ENCODE data around the gene GTPBP6.
"Not testable (repeated sequence)": the region's sequence is repeated elsewhere in the genome, so short reads cannot be mapped to it uniquely, and the experiment has no call there.

GTPBP6 gene

DNA sequence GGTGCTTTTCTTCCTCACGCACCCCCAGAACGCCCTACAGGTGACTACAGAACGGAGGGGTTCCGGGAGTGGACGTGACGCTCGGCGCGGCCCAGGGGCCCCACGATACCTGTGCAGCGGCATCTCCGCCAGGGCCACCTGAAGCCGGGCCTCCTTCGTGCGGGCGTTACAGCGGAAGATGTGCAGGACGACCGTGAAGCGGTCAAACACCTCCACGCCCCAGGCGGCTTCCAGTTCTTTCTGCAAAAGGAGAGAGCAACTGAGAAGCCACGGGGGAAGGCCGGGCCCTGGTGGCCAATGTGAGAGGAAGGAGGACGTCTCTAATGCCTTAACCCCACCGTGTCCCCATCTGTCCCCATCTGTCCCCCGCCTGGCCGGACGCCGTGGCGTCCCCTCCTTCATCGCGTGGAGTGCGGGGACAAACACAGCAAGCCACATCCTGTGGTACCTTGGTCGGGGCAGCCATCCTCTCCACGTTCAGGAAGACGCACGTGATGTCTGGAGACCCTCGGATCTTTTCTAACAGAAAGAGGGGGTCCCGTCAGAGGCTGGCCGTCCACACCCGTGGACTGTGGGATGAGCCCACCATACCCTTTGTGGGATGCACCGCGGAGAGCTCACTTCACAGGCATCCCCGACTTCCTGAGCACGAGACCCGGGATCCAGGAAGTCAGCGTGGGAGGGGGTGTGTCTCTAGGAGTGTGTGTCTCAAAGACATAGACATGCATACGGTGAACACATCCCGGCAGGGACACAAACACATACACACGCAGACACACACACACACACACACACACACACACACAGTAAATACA, 3.6 kb downstream of the GTPBP6 start:
- no peak for DNase-seq

DNA sequence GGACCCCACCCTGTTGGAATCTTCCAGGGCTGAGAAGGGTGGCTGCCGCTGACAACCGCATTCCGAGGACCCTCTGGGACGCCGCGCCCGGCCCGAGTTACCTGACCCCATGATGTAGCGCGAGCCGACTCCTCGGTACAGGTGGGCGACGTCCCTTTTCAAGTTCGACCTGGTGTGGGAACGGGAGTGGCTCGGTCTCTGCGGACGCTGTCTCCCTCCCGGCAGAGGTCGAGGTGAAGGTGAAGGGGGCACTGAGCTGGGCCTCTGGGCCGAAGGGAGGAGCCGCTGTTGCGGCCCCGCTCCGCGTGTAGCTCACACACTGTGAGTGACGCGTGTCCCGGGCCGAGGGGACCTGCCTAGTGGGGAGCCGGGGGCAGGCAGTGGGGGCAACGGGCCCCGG, 4.5 kb downstream of the GTPBP6 start:
- no peak for DNase-seq

DNA sequence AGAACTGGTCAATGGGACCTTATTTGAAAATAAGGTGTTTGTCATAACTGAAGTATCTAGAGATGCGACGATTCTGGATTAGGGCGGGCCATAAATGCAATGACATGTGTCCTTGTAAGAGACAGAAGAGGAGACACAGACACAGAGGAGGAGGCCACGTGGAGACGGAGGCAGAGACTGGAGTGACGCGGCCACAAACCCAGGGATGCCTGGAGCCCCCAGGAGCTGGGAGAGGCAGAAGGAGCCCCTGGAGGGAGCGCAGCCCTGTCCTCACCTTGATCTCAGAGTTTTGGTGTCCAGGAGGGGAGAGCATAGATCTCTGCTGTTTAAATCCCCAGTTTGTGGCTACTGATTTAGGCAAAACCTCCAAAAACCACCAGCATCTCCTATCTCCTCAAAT, 5.0 kb downstream of the GTPBP6 start:
- no peak for DNase-seq

DNA sequence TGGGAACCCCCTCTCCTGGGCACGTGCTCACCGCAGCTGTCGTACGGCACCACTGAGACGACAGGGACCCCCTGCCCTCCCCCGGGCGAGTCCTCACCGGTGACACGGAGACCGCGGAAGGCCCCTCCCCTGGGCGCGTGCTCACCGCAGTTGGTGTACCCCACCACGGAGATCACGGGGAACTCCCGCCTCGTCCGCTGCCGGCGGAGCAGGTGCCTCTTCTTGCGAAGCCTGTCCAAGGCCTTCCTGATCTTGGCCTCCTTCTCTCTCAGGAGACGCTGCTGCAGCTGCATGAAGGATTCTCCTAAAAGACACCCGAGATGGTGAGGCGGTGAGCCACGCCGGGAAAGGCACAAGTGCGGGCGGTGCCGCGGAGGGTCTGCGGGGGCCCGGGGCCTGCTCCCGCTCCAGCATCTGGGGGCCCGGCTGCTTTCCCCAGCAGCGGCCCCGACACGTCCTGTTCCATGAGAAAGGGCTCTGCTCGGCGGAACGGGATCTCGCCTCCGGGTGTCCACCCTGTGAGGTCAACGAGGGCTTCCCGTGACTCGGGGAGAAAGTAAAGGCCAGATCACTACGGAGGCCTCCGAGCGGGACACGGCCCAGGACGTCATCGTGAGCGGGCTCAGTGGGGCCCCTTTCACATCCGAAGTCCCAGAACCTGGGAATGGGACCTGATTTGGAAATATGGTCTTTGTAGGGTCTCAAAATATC, 5.8 kb downstream of the GTPBP6 start:
- DNase-seq, result no peak

DNA sequence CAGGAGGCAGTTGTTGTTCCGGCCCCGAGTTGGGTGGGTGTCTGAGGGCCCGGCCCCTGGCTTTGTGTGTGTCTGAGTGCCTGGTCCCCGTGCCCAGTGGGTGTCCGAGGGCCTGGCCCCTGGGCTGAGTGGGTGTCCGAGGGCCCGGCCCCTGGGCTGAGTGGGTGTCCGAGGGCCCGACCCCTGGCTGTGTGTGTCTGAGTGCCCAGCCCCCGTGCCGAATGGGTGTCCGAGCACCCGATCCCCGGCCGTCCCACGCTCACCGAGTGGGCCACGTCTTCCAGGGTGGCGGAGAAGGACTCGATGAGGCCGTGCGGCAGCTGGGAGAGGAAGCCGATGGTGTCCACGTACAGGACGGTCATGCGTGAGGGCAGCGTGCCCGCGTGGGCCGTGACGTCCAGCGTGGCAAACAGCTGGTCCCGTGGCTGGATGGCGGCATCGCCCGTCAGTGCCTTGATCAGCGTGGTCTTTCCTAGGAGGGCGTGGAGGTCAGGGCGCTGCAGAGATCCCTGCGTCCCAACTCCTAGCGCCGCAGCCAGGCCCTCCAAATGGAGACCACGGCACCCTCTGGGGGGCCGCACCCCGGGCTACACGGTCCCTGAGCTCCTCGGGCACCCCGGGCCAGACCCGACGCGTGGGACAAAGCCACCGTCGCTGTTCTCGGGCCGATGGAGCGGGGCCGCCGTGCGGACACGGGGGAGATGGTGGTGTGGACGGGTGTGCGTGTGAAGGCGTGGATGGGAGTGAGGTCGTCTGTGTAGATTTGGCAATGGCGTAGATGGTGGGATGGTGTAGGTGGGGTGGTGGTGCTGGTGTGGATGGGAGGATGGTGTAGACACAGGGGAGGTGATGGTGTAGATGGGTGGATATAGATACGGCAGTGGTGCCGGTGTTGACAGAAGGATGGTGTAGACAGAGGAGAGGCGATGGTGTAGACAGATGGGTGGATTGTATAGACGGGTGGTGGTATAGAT, 7.2 kb downstream of the GTPBP6 start:
- DNase-seq, result no peak

DNA sequence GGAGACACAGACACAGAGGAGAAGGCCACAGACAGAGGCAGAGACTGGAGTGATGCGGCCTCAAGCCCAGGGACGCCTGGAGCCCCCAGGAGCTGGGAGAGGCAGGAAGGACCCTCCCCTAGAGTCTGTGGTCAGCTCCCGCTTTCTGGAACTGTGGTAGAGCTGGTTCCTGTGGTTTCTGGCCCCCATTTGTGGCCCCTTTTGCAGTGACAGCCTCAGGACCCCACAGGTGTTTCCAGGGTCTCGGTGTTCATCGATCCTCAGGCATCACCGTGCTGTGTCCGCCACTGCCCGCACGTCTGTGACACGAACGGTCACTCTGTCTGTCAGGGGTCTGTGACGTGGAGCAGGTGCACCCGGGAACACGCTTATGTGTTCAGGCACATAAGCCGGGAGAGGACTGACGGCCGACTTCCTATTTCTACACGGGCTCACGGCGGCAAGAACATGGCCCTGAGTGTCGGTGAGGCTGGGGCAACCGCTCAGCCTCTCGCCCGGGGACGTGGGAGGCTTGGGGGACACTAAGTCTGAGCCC, 7.9 kb downstream of the GTPBP6 start:
- no peak for DNase-seq

DNA sequence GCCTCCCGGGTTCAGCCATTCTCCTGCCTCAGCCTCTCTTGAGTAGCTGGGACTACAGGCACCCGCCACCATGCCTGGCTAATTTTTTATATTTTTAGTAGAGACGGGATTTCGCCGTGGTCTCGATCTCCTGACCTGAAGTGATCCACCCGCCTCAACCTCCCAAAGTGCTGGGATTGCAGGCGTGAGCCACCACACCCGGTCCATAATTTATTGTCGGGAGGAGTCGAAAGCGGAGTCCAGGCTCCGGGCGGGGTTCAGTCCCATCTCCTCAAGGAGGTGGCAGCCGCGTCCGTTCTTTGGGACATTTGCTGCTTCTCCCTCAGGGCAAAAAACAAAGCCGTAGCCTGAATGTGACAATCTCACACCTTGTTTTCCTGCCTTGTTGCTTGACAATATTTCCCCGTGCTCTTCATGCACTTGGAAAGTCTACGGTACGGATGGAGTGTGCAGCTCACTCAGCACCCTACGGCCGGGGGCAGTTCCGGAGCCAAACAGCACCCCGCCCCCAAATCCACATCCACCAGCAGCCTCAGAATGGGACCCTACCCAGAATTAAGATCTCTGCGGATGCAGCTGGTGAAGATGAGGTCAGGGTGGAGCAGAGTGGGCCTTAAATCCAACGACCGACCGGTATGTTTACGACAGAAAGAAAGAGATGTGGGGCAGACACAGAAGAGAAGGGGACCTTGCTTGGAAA, 9.6 kb downstream of the GTPBP6 start:
- no peak for DNase-seq

DNA sequence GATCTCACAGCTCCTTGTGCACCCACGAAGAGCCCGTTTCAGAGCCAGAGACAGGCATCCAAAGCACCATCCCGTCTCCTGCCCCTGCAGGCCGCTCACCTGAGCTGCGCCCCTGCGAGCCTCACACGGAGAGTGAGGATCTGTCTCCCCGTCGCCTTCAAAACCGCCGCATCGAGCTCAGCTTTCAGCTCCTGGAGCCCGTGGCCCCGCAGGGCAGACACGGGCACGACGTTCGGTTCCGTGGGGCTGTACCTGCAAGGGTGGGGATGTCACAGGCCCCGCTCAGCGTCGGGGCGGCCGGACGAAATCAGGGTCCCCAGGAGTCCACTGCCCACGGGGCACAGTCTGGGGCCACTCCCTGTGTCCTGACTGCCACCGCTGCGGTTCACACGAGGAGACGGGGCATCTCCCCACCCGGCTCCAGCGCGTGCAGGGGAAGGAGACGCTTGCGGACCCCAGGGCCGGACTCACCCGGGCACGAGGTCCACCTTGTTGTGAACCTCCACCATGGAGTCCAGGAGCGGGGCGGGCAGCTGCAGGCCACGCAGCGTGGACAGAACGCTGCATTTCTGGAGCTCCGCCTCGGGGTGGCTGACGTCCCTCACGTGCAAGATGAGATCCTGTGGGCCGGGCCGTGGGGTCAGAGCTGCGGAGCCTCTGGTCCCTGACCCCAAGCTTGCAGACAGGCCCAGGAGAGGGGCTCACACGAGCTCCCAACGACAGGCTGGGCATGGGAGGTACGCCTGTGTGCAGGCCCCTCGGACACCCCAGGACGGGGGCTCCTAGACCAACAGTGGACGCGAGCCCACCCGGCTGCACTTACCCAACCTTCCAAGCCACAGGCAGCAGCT, 11.1 kb downstream of the GTPBP6 start:
- no peak for DNase-seq

DNA sequence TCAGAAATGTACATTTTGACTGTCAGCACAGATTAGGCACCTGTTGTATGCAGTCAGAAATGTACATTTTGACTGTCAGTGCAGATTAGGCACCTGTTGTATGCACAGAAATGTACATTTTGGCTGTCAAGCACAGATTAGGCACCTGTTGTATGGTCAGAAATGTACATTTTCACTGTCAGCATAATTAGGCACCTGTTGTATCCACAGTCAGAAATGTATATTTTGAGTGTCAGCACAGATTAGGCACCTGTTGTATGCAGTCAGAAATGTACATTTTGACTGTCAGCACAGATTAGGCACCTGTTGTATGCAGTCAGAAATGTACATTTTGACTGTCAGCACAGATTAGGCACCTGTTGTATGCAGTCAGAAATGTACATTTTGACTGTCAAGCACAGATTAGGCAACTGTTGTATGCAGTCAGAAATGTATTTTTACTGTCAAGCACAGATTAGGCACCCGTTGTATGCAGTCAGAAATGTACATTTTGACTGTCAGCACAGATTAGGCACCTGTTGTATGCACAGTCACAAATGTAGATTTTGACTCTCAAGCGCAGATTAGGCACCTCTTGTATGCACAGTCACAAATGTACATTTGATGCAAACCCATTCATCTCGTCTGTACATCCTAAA, 11.9 kb downstream of the GTPBP6 start:
- not testable (repeated sequence) for DNase-seq

DNA sequence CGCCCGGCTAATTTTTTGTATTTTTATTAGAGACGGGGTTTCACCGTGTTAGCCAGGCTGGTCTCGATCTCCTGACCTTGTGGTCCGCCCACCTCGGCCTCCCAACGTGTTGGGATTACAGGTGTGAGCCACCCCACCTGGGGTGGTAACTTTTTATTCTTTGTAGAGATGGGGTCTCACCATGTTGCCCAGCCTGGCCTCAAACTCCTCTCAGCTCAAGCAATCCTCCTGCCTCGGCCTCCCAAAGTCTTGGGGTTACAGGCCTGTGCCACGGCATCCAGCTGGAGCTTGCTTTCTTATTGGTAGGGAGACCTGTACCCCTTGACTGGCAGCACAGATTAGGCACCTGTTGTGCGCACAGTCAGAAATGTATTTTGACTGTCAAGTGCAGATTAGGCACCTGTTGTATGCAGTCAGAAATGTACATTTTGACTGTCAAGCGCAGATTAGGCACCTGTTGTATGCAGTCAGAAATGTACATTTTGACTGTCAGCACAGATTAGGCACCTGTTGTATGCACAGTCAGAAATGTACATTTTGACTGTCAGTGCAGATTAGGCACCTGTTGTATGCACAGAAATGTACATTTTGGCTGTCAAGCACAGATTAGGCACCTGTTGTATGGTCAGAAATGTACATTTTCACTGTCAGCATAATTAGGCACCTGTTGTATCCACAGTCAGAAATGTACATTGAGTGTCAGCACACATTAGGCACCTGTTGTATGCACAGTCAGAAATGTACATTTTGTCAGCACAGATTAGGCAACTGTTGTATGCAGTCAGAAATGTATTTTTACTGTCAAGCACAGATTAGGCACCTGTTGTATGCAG, 12.6 kb downstream of the GTPBP6 start:
- DNase-seq, result not testable (repeated sequence)

DNA sequence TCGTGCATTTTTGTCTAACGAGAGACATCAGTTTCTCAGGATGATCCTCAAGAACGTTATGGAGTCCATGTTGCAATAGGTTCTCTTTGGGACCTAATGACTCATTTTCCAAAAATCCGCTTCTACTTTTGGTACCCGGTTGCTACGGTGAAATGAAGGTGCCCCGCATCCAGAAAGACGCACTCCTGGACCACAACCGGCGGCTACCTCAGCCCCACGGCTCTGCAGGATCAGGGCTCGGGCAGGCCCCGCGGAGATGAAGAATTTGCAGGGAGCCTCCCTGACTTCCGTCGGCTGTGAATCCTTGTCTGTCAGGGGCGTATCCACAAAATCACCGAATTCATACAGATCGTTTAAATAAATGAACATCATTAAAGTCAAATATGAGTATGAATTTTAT, 15.6 kb downstream of the GTPBP6 start:
- DNase-seq, result no peak

DNA sequence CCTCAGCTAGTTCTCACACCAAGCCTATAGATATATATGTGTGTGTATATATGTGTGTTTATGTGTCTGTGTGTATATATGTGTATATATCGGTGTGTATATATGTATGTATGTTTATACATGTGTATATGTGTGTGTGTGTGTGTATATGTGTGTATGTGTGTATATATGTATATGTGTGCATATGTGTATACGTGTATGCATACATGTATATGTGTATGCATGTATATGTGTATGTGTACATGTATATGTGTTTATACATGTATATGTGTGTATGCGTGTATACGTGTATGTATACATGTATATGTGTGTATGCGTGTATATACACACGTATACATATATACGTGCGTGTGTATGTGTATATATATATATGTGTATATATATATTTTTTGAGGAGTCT, 18.3 kb downstream of the GTPBP6 start:
- DNase-seq, result no peak

DNA sequence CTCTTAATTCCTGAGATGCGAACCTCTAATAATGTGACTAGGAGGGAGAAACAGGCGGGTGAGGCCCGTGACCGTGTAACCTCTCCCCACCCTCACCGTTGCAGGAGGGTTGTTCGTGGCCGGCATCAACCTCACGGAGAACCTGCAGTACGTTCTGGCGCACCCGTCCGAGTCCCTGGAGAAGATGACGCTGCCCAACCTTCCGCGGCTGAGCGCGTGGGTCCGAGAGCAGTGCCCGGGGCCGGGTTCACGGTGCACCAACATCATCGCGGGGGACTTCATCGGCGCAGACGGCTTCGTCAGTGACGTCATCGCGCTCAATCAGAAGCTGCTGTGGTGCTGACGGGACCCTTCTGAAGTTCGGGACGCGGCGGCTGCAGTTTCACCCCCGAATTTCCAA, 19.6 kb downstream of the GTPBP6 start:
- no peak for DNase-seq

DNA sequence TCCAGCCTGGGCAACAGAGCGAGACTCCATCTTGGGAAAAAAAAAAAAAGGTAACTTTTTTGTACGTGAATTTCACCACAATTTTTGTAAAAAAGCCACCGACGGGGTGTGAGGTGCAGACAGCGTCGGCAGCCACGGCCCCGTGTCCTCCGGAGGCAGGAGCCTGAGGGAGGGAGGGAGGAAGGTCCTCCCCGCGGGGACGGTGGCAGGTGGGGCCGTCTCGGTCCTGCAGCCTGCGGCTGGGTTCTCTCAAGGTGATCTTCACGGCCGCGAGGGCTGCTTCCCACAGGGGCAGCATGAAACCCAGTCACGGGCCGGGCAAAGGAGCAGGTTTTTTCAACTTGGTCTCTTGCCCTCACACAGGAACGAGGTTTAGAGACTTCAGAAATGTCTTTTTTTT, 23.5 kb downstream of the GTPBP6 start:
- DNase-seq, result no peak

DNA sequence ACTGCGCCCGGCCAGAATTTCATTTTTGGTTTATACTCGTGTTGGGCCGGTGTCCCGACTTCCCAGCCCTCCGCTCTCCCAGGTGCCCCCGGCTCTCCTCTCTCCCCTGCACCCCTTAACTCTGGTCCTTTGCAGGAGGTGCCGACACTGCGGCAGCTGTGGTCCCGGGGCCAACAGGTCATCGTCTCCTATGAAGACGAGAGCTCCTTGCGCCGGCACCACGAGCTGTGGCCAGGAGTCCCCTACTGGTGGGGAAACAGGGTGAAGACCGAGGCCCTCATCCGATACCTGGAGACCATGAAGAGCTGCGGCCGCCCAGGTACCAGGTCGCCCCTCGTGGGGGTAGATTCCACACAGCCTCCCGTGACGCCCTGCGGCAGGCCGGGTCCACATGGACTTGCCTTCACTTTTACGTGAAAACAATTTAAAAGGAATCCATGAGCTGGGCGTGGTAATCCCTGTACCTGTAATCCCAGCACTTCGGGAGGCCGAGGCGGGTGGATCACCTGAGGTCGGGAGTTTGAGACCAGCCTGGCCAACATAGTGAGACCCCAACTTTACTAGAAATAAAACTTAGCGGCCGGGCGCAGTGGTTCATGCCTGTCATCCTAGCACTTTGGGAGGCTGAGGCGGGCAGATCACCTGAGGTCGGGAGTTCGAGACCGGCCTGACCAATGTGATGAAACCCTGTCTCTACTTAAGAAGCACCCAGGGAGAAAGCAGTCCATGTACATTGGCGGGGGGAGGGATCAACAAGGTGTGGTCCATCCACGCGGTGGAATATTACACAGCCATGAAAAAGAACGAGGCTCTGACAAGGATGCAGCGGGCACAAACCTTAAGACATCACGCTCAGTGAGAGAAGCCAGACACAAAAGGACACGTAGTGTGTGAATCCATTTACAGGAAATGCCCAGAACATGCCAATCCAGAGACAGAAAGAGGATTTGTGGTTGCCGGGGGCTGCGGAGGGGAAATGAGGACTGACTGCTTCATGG, 25.4 kb downstream of the GTPBP6 start:
- no peak for DNase-seq

DNA sequence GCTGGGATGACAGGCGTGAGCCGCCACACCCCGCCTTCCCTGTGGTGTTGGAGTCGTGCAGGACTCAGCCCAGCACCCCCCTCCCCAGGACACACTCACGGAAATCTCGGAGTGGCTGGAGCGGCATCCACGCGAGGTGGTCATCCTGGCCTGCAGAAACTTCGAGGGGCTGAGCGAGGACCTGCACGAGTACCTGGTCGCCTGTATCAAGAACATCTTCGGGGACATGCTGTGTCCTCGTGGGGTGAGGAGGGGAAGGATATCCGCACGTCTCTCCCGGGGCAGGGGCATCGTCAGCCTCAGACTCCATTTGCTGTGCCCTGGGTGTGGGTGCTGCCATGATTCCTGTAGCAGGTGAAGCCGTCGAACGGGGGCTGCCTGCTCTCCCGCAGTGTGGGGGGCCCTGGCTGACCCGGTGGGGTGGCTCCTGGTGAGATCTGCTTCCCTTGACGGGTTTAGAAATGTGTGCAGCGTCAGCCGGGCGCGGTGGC, 27.1 kb downstream of the GTPBP6 start:
- DNase-seq, result no peak

DNA sequence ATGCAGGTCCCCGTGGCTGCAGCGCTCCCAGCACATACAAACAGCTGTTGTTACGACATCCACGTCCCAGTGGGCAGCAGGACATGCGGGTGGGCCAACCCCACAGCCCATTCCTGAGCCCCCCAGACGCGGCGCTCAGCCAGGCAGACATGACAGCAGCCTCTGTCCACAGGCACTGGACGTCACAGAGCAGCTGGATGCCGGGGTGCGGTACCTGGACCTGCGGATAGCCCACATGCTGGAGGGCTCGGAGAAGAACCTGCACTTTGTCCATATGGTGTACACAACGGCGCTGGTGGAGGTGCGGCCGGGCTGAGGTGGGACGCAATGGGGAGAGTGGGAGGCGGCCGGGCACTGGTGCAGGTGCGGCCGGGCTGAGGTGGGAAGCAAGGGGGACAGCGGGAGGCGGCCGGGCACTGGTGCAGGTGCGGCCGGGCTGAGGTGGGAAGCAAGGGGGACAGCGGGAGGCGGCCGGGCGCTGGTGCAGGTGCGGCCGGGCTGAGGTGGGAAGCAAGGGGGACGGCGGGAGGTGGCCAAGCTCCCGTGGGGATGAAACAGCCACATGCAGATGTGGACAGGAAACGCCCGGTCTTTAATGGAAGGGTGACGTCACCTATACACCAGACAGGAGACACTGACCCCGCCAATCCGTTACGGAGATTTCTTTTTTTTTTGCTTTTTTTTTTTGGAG, 28.0 kb downstream of the GTPBP6 start:
- no peak for DNase-seq

DNA sequence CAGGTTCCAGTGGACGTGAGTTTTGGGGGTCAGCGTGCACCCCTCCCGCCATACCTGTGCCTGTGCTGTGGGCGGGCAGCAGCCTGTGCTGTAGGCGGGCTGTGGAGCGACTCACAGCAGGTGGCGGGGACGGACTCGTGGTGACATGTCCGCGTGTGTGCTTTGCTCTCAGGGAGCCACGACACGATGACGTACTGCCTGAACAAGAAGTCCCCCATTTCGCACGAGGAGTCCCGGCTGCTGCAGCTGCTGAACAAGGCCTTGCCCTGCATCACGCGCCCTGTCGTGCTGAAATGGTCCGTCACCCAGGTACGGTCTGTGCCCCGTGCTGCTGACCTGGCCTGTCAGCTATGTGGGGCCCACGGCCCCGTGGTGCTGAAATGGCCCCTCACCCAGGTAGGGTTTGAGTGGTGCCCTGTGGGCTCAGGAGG, 30.0 kb downstream of the GTPBP6 start:
- DNase-seq, result no peak
